PC-9 (cell line): ENCODE results near the gene UBE2U.

ENCODE experiments used
- CTCF ChIP-seq: fragments of 200-600 bp; sonication (generic); conservative IDR thresholded peaks from 2 replicates; pipeline ENCODE4 v1.6.1; 2017; ENCODE audit warnings: mixed run types, antibody characterized with exemption, mild to moderate bottlenecking, moderate library complexity
- EZH2 ChIP-seq: fragments of 200-600 bp; sonication (generic); IDR thresholded peaks from 2 replicates; pipeline ENCODE4 v1.8.0; 2017; ENCODE audit warnings: antibody characterized with exemption, low read depth

- TF ChIP-seq CTCF: no peak
- TF ChIP-seq EZH2: no peak
Measured at GRCh38 chr1:64296459-64296858, 93.0 kb downstream of the UBE2U start.
